ENCODE measurements around the gene SUMF2.
A peak's percentile ranks its signal among the peaks of the same experiment; 100 is the strongest.
"Not testable (repeated sequence)": the region's sequence is repeated elsewhere in the genome, so short reads cannot be mapped to it uniquely, and the experiment has no call there.

Gene SUMF2

GRCh38 chr7:56074371-56074791 lies 10.3 kb downstream of the SUMF2 start:
- Histone ChIP-seq H3K4me2 (ENCODE audit: low read length) (no peak overlapping the region), H3K27ac (ENCODE audit: low read length) (no peak overlapping the region)
- TF ChIP-seq CTCF (IDR thresholded peaks at IDR 0.05; ENCODE audit: low read depth, low read length) = peak; percentile 85
- no peak for TF ChIP-seq EZH2phosphoT487 (IDR thresholded peaks at IDR 0.05; ENCODE audit: low read depth)

GRCh38 chr7:56077681-56078080 lies 13.6 kb downstream of the SUMF2 start:
- no peak overlapping the region for H3K4me2 ChIP-seq (ENCODE audit: low read length)
- no peak overlapping the region for H3K4me3 ChIP-seq (ENCODE audit: low read length)
- no peaks in the 10 kb centered on the region for H3K9me3 ChIP-seq (ENCODE audit: insufficient read depth, low read length)
- no peaks in the 10 kb centered on the region for H3K27me3 ChIP-seq (ENCODE audit: low read depth, low read length)
- H3K9ac ChIP-seq (ENCODE audit: low read length) = no peak overlapping the region
- no peaks in the 10 kb centered on the region for H4K20me1 ChIP-seq (ENCODE audit: insufficient read depth, low read length)
- H3K79me2 ChIP-seq (ENCODE audit: low read length) = no peaks in the 10 kb centered on the region
- no peak overlapping the region for H2AFZ ChIP-seq (ENCODE audit: low read depth, low read length)
- peaks cover 37% of the 10 kb centered on the region for H3K36me3 ChIP-seq (replicated peaks; ENCODE audit: low read depth, low read length)
- H3K27ac ChIP-seq (ENCODE audit: low read length) = no peak overlapping the region
- H3K4me1 ChIP-seq (ENCODE audit: low read length) = no peaks in the 10 kb centered on the region
- TF ChIP-seq CTCF (IDR thresholded peaks at IDR 0.05; ENCODE audit: low read depth, low read length) (no peak), EZH2phosphoT487 (IDR thresholded peaks at IDR 0.05; ENCODE audit: low read depth) (no peak)

More at GRCh38 chr7:56074371-56074791, 10.3 kb downstream of the SUMF2 start:
- peaks cover 43% of the 10 kb centered on the region for H3K36me3 ChIP-seq (replicated peaks; ENCODE audit: low read depth, low read length)
- no peaks in the 10 kb centered on the region for H3K4me1 ChIP-seq (ENCODE audit: low read length)
- H3K9me3 ChIP-seq (ENCODE audit: insufficient read depth, low read length) = no peaks in the 10 kb centered on the region
- H2AFZ ChIP-seq (ENCODE audit: low read depth, low read length) = no peak overlapping the region
- no peak overlapping the region for H3K9ac ChIP-seq (ENCODE audit: low read length)
- H3K4me3 ChIP-seq (ENCODE audit: low read length) = no peak overlapping the region
- H3K79me2 ChIP-seq (ENCODE audit: low read length) = no peaks in the 10 kb centered on the region
- no peaks in the 10 kb centered on the region for H4K20me1 ChIP-seq (ENCODE audit: insufficient read depth, low read length)
- H3K27me3 ChIP-seq (ENCODE audit: low read depth, low read length) = no peaks in the 10 kb centered on the region

- no peak overlapping the region for H3K27ac ChIP-seq (ENCODE audit: low read length)
- H3K4me2 ChIP-seq (ENCODE audit: low read length) = no peak overlapping the region
- H3K4me3 ChIP-seq (ENCODE audit: low read length) = no peak overlapping the region
- TF ChIP-seq EZH2phosphoT487 (IDR thresholded peaks at IDR 0.05; ENCODE audit: low read depth) (no peak), CTCF (IDR thresholded peaks at IDR 0.05; ENCODE audit: low read depth, low read length) (no peak)
- no peaks in the 10 kb centered on the region for H3K79me2 ChIP-seq (ENCODE audit: low read length)
- H3K27me3 ChIP-seq (ENCODE audit: low read depth, low read length) = no peaks in the 10 kb centered on the region
- no peak overlapping the region for H2AFZ ChIP-seq (ENCODE audit: low read depth, low read length)
- H3K4me1 ChIP-seq (ENCODE audit: low read length) = no peaks in the 10 kb centered on the region
- no peaks in the 10 kb centered on the region for H4K20me1 ChIP-seq (ENCODE audit: insufficient read depth, low read length)
- peaks cover 33% of the 10 kb centered on the region for H3K36me3 ChIP-seq (replicated peaks; ENCODE audit: low read depth, low read length)
- no peaks in the 10 kb centered on the region for H3K9me3 ChIP-seq (ENCODE audit: insufficient read depth, low read length)
- H3K9ac ChIP-seq (ENCODE audit: low read length) = no peak overlapping the region
These were observed 14.1 kb downstream of the SUMF2 start for GRCh38 chr7:56078196-56078595.

- no peak overlapping the region for H3K9ac ChIP-seq (ENCODE audit: low read length)
- H4K20me1 ChIP-seq (ENCODE audit: insufficient read depth, low read length) = no peaks in the 10 kb centered on the region
- no peaks in the 10 kb centered on the region for H3K79me2 ChIP-seq (ENCODE audit: low read length)
- no peaks in the 10 kb centered on the region for H3K4me1 ChIP-seq (ENCODE audit: low read length)
- H3K36me3 ChIP-seq (replicated peaks; ENCODE audit: low read depth, low read length) = peaks cover 31% of the 10 kb centered on the region
- no peak overlapping the region for H3K4me2 ChIP-seq (ENCODE audit: low read length)
- H3K4me3 ChIP-seq (ENCODE audit: low read length) = no peak overlapping the region
- TF ChIP-seq CTCF (IDR thresholded peaks at IDR 0.05; ENCODE audit: low read depth, low read length) (no peak), EZH2phosphoT487 (IDR thresholded peaks at IDR 0.05; ENCODE audit: low read depth) (no peak)
- no peaks in the 10 kb centered on the region for H3K9me3 ChIP-seq (ENCODE audit: insufficient read depth, low read length)
- H3K27me3 ChIP-seq (ENCODE audit: low read depth, low read length) = no peaks in the 10 kb centered on the region
- H2AFZ ChIP-seq (ENCODE audit: low read depth, low read length) = no peak overlapping the region
- H3K27ac ChIP-seq (ENCODE audit: low read length) = no peak overlapping the region
These were observed 15.5 kb downstream of the SUMF2 start for GRCh38 chr7:56079450-56080185.

GRCh38 chr7:56080726-56081435 lies 16.8 kb downstream of the SUMF2 start:
- H3K4me3 ChIP-seq (ENCODE audit: low read length); H2AFZ ChIP-seq (ENCODE audit: low read depth, low read length); H3K9ac ChIP-seq (ENCODE audit: low read length); H3K27me3 ChIP-seq (ENCODE audit: low read depth, low read length); H3K9me3 ChIP-seq (ENCODE audit: insufficient read depth, low read length); H3K4me1 ChIP-seq (ENCODE audit: low read length); H4K20me1 ChIP-seq (ENCODE audit: insufficient read depth, low read length); H3K27ac ChIP-seq (ENCODE audit: low read length); H3K79me2 ChIP-seq (ENCODE audit: low read length); H3K4me2 ChIP-seq (ENCODE audit: low read length): not testable (repeated sequence)
- H3K36me3 ChIP-seq (replicated peaks; ENCODE audit: low read depth, low read length) = peaks cover 27% of the 10 kb centered on the region

Measured in OCI-LY3 (cell line).